ENCODE measurements around the gene FCHSD1. TPM values are rescaled to one million over a fixed set of nuclear protein-coding genes. Genes with fewer than 3 reads are reported as not detected.

FCHSD1 gene
- total and polyA plus RNA-seq, 2 donors = 11.1 to 29.8 TPM

DNA sequence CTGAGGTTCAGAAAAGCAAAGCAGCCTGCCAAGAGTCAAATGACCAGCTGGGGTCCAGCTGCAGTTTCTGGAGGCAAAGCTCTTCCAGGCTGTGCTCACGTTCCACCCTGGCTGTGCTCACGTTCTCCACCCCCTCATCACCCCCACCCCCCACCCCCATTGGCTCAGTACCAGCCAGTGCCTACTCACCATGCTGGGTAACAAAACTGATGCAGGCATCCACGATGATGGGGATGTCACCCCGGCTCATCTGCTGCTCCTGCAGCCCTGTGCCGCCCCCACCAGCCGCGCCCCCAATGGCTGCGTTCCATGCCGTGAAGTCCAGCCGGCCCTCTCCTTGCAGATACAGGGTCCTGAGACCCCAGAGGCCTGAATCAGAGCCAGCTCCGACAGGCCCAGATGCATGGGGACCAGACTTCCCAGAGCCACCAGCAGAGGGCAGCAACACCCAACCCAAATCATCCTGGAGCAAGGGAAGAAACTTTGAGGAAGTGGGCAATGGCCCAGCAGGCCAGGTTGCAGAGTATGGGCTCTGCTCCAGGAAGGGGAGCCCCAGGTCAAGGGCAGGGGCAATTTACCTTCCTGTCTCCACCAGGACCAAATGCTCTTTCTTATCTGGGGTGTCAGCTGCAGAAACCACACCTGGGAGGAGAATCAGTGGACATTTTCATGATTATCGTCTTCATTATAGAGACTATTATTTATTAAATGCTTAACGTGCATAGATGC, 13.7 kb upstream of the FCHSD1 start:
- 47% methylated on average over 13 of the region's 13 CpGs for WGBS
- H3K4me1 ChIP-seq (ENCODE audit: control insufficient read depth in 2 of 2, insufficient read depth in 2 of 2, low read length in 2 of 2) = no peaks in the 10 kb centered on the region
- no peaks in the 10 kb centered on the region for H3K36me3 ChIP-seq (ENCODE audit: control insufficient read depth in 2 of 2, insufficient read depth in 2 of 2, low read length in 1 of 2)
- H3K27ac ChIP-seq (ENCODE audit: low read depth in 1 of 2, low read length in 1 of 2) = no peak overlapping the region
- DNase-seq (ENCODE audit: low read depth in 6 of 9, low spot score in 9 of 9) = peak in 8 of 9 donors; percentile 37 to 76 (median 56)
- peaks cover 0 to 5% of the 10 kb centered on the region in 2 donors for H3K27me3 ChIP-seq (ENCODE audit: control insufficient read depth in 2 of 2, insufficient read depth in 1 of 2, low read length in 1 of 2)
- H3K9me3 ChIP-seq (ENCODE audit: control insufficient read depth in 2 of 2, insufficient read depth in 1 of 2, low read length in 1 of 2) = no peaks in the 10 kb centered on the region
- no peak overlapping the region for H3K4me3 ChIP-seq (ENCODE audit: low read length in 2 of 2)

DNA sequence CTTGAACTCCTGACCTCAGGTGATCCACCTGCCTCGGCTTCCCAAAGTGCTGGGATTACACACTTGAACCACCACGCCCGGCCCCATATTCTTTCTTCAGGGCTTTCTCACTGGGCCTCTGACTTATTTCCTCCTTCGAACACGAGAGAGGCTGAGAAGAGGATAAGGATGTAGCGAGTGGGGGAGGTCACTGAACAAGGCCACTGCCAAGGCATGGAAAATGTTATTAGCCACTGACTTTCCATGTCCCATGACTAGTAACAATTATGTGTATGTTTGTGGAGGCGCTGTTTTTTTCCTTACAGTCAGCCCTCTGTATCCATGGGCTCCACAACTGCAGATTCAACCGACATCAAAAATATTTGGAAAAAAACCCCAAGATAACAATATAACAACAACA, 12.3 kb upstream of the FCHSD1 start:
- Histone ChIP-seq H3K4me3 (ENCODE audit: low read length in 2 of 2) (no peak overlapping the region), H3K27ac (ENCODE audit: low read depth in 1 of 2, low read length in 1 of 2) (no peak overlapping the region), H3K4me1 (ENCODE audit: control insufficient read depth in 2 of 2, insufficient read depth in 2 of 2, low read length in 2 of 2) (no peaks in the 10 kb centered on the region), H3K27me3 (ENCODE audit: control insufficient read depth in 2 of 2, insufficient read depth in 1 of 2, low read length in 1 of 2) (peaks cover 0 to 9% of the 10 kb centered on the region in 2 donors), H3K36me3 (ENCODE audit: control insufficient read depth in 2 of 2, insufficient read depth in 2 of 2, low read length in 1 of 2) (no peaks in the 10 kb centered on the region), H3K9me3 (ENCODE audit: control insufficient read depth in 2 of 2, insufficient read depth in 1 of 2, low read length in 1 of 2) (no peaks in the 10 kb centered on the region)
- no peak for DNase-seq (ENCODE audit: low read depth in 6 of 9, low spot score in 9 of 9)
- 94% methylated on average over 8 of the region's 8 CpGs for WGBS

DNA sequence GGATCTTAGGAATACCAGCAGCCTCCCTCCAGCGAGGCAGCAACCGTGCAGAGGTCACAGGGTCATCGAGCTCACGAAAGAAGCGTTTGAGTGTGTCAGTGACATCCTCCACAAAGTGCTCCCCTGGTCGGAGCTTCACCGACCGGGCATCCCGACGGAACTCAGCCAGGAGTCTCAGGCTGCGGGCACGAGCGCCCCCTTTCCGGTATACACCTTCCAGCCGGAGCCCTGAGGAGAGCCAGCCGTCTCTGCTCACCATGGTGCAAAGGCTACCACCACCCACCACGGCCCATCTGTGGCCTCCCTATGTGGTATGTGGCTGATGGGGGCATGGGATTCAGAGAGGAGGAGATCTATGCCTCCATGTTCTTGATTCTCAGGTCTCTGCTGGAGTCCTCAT, 10.8 kb upstream of the FCHSD1 start:
- H3K36me3 ChIP-seq (ENCODE audit: control insufficient read depth in 2 of 2, insufficient read depth in 2 of 2, low read length in 1 of 2) = no peaks in the 10 kb centered on the region
- DNase-seq (ENCODE audit: low read depth in 6 of 9, low spot score in 9 of 9) = no peak
- WGBS = 95% methylated on average over 17 of the region's 17 CpGs
- H3K4me1 ChIP-seq (ENCODE audit: control insufficient read depth in 2 of 2, insufficient read depth in 2 of 2, low read length in 2 of 2) = no peaks in the 10 kb centered on the region
- peaks cover 0 to 11% of the 10 kb centered on the region in 2 donors for H3K27me3 ChIP-seq (ENCODE audit: control insufficient read depth in 2 of 2, insufficient read depth in 1 of 2, low read length in 1 of 2)
- no peak overlapping the region for H3K4me3 ChIP-seq (ENCODE audit: low read length in 2 of 2)
- peaks cover 0 to 3% of the 10 kb centered on the region in 2 donors for H3K9me3 ChIP-seq (ENCODE audit: control insufficient read depth in 2 of 2, insufficient read depth in 1 of 2, low read length in 1 of 2)
- no peak overlapping the region for H3K27ac ChIP-seq (ENCODE audit: low read depth in 1 of 2, low read length in 1 of 2)

DNA sequence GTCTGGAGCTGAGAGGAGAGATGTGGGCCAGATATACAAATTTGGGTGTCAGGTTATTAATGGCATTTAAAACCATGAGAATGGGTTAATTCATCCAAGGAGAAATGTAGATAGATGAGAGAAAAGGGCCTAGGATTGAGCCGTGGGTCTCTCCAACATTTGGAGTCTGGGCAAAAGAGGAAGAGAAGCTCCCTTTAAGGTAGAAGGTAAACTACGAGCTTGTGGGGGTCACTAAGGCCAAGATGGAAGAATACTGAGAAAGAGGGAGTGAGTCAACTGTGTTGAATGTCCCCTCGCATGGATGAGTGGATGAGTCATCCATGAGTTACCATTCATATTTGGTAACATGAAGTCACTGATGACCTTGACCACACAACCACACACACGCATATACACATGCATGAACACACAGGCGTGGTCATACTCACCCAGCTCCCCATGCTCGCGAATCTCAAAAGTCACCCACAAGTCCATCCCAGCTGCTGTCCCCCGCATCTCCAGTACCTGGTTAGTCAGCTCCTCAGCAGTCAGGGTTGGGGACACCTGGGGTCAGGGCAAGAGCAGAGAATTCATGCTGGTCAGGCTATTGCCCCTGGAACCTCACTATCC, 6.8 kb upstream of the FCHSD1 start:
- H3K9me3 ChIP-seq (ENCODE audit: control insufficient read depth in 2 of 2, insufficient read depth in 1 of 2, low read length in 1 of 2) = peaks cover 0 to 3% of the 10 kb centered on the region in 2 donors
- no peaks in the 10 kb centered on the region for H3K4me1 ChIP-seq (ENCODE audit: control insufficient read depth in 2 of 2, insufficient read depth in 2 of 2, low read length in 2 of 2)
- WGBS = 89% methylated on average over 8 of the region's 8 CpGs
- H3K36me3 ChIP-seq (ENCODE audit: control insufficient read depth in 2 of 2, insufficient read depth in 2 of 2, low read length in 1 of 2) = no peaks in the 10 kb centered on the region
- peaks cover 0 to 19% of the 10 kb centered on the region in 2 donors for H3K27me3 ChIP-seq (ENCODE audit: control insufficient read depth in 2 of 2, insufficient read depth in 1 of 2, low read length in 1 of 2)
- H3K4me3 ChIP-seq (ENCODE audit: low read length in 2 of 2) = no peak overlapping the region
- H3K27ac ChIP-seq (ENCODE audit: low read depth in 1 of 2, low read length in 1 of 2) = no peak overlapping the region
- no peak for DNase-seq (ENCODE audit: low read depth in 6 of 9, low spot score in 9 of 9)

DNA sequence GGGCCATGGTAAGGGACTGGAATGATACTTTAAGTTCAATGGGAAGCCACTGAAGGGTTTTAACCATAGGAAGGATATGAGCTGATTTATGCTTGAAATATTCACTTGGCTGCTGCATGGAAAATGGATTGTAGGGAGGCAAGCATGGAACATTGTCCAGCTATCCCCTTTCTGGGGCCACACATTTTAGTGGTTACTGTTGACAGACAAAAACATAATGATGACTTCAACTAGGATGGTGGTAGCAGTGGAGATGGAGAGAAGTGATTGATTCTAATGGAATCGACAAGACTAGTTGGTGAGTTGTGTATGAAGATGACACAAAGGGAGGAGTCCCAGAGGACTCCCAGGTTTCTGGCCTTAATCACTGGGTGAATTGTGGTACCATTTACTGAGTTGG, 6.2 kb upstream of the FCHSD1 start:
- no peak overlapping the region for H3K4me3 ChIP-seq (ENCODE audit: low read length in 2 of 2)
- H3K9me3 ChIP-seq (ENCODE audit: control insufficient read depth in 2 of 2, insufficient read depth in 1 of 2, low read length in 1 of 2) = peaks cover 0 to 3% of the 10 kb centered on the region in 2 donors
- peaks cover 0 to 21% of the 10 kb centered on the region in 2 donors for H3K27me3 ChIP-seq (ENCODE audit: control insufficient read depth in 2 of 2, insufficient read depth in 1 of 2, low read length in 1 of 2)
- WGBS = 93% methylated on average over 1 of the region's 1 CpG
- DNase-seq (ENCODE audit: low read depth in 6 of 9, low spot score in 9 of 9) = no peak
- H3K27ac ChIP-seq (ENCODE audit: low read depth in 1 of 2, low read length in 1 of 2) = no peak overlapping the region
- H3K4me1 ChIP-seq (ENCODE audit: control insufficient read depth in 2 of 2, insufficient read depth in 2 of 2, low read length in 2 of 2) = no peaks in the 10 kb centered on the region
- H3K36me3 ChIP-seq (ENCODE audit: control insufficient read depth in 2 of 2, insufficient read depth in 2 of 2, low read length in 1 of 2) = no peaks in the 10 kb centered on the region

DNA sequence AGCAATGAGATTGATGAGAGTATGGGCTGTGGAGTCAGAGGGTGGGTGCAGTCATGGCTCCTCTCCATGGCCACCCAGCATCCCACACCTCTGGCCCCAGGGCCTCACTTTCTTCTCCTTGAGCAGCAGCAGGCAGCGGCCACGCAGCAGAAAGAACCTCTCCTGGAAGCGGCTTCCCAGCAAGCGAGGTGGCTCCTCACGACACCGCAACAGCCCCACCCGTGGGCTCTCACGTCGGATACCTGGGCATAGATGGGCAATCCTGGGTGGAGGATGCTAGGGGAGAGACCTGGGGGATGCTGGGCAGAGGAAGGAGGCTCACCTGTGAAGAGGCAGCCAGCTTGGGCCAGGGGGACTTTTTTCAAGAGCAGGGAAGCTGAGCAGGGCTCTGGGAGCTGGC, 5.2 kb upstream of the FCHSD1 start:
- Histone ChIP-seq H3K27me3 (ENCODE audit: control insufficient read depth in 2 of 2, insufficient read depth in 1 of 2, low read length in 1 of 2) (peaks cover 0 to 21% of the 10 kb centered on the region in 2 donors), H3K4me3 (ENCODE audit: low read length in 2 of 2) (no peak overlapping the region), H3K4me1 (ENCODE audit: control insufficient read depth in 2 of 2, insufficient read depth in 2 of 2, low read length in 2 of 2) (peaks cover 4 to 6% of the 10 kb centered on the region in 2 donors), H3K9me3 (ENCODE audit: control insufficient read depth in 2 of 2, insufficient read depth in 1 of 2, low read length in 1 of 2) (peaks cover 0 to 3% of the 10 kb centered on the region in 2 donors), H3K36me3 (ENCODE audit: control insufficient read depth in 2 of 2, insufficient read depth in 2 of 2, low read length in 1 of 2) (no peaks in the 10 kb centered on the region), H3K27ac (ENCODE audit: low read depth in 1 of 2, low read length in 1 of 2) (no peak overlapping the region)
- WGBS = 99% methylated on average over 9 of the region's 9 CpGs
- DNase-seq (ENCODE audit: low read depth in 6 of 9, low spot score in 9 of 9) = no peak

DNA sequence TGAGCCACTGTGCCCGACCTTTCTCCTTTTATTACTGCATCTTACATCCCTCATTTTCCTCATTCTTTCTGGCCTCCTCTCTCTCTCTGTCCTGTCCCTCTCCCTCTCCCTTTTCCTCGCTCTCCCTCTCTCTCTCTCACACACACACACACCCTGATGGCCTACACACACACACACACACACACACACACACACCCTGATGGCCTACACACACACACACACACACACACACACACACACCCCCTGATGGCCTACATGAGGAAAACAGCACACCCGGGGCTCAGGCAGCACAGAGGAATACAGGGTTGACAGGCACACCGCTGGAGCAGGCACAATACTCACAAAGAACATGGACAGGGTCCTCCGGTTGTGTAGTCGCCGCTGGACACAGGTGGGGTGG, 3.8 kb upstream of the FCHSD1 start:
- WGBS = 95% methylated on average over 7 of the region's 7 CpGs
- no peaks in the 10 kb centered on the region for H3K36me3 ChIP-seq (ENCODE audit: control insufficient read depth in 2 of 2, insufficient read depth in 2 of 2, low read length in 1 of 2)
- DNase-seq (ENCODE audit: low read depth in 6 of 9, low spot score in 9 of 9) = no peak
- no peak overlapping the region for H3K27ac ChIP-seq (ENCODE audit: low read depth in 1 of 2, low read length in 1 of 2)
- peaks cover 0 to 25% of the 10 kb centered on the region in 2 donors for H3K27me3 ChIP-seq (ENCODE audit: control insufficient read depth in 2 of 2, insufficient read depth in 1 of 2, low read length in 1 of 2)
- peaks cover 0 to 3% of the 10 kb centered on the region in 2 donors for H3K9me3 ChIP-seq (ENCODE audit: control insufficient read depth in 2 of 2, insufficient read depth in 1 of 2, low read length in 1 of 2)
- no peak overlapping the region for H3K4me3 ChIP-seq (ENCODE audit: low read length in 2 of 2)
- peaks cover 6 to 13% of the 10 kb centered on the region in 2 donors for H3K4me1 ChIP-seq (ENCODE audit: control insufficient read depth in 2 of 2, insufficient read depth in 2 of 2, low read length in 2 of 2)

DNA sequence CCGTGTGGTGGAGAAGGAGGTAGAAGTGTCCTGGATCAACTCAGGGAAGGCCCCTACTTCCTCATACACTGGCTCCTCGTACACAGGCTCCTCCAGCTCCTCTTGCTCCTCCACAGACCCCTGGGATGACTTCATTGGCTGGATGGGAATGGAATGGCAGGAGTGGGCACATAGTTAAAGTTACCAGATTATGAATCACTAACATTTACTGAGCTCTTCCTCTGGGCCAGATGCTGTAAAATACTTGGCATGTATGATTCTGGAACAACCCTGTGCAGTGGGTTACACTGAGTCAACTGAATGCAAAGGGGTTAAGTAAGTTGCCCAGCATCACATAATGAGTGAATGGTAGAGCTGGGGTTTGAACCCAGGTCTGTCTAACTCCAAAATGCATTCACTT, 3.1 kb upstream of the FCHSD1 start:
- DNase-seq (ENCODE audit: low read depth in 6 of 9, low spot score in 9 of 9) = no peak
- H3K9me3 ChIP-seq (ENCODE audit: control insufficient read depth in 2 of 2, insufficient read depth in 1 of 2, low read length in 1 of 2) = peaks cover 0 to 3% of the 10 kb centered on the region in 2 donors
- peaks cover 0 to 25% of the 10 kb centered on the region in 2 donors for H3K27me3 ChIP-seq (ENCODE audit: control insufficient read depth in 2 of 2, insufficient read depth in 1 of 2, low read length in 1 of 2)
- 89% methylated on average over 2 of the region's 2 CpGs for WGBS
- H3K4me1 ChIP-seq (ENCODE audit: control insufficient read depth in 2 of 2, insufficient read depth in 2 of 2, low read length in 2 of 2) = peaks cover 6 to 13% of the 10 kb centered on the region in 2 donors
- H3K36me3 ChIP-seq (ENCODE audit: control insufficient read depth in 2 of 2, insufficient read depth in 2 of 2, low read length in 1 of 2) = no peaks in the 10 kb centered on the region
- H3K27ac ChIP-seq (ENCODE audit: low read depth in 1 of 2, low read length in 1 of 2) = no peak overlapping the region
- H3K4me3 ChIP-seq (ENCODE audit: low read length in 2 of 2) = no peak overlapping the region

DNA sequence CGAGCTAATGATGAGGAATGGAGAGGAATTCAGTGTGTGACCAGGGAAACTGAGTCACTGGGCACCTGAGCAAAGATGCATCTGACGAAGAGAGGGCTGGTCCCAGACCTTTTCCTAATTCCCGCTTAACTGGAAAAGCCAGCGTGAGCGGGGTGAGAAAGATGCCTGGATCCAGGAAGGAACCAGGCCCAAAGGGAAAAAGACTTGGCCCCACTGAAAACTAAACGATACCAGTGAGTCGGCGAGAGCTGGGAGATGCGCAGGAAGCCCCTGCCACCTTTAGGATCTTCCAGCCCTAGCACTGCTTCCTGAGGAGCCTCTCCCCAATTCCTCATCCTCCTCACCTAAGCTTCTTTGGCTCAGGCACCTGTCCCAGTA, 499 bp upstream of the FCHSD1 start:
- Histone ChIP-seq H3K4me3 (ENCODE audit: low read length in 2 of 2) (peak overlapping the region; percentile 71 to 81), H3K27me3 (ENCODE audit: control insufficient read depth in 2 of 2, insufficient read depth in 1 of 2, low read length in 1 of 2) (peaks cover 0 to 20% of the 10 kb centered on the region in 2 donors), H3K36me3 (ENCODE audit: control insufficient read depth in 2 of 2, insufficient read depth in 2 of 2, low read length in 1 of 2) (peaks cover 0 to 5% of the 10 kb centered on the region in 2 donors), H3K27ac (ENCODE audit: low read depth in 1 of 2, low read length in 1 of 2) (peak overlapping the region in 1 of 2 donors; percentile 8), H3K4me1 (ENCODE audit: control insufficient read depth in 2 of 2, insufficient read depth in 2 of 2, low read length in 2 of 2) (peaks cover 6 to 13% of the 10 kb centered on the region in 2 donors), H3K9me3 (ENCODE audit: control insufficient read depth in 2 of 2, insufficient read depth in 1 of 2, low read length in 1 of 2) (no peaks in the 10 kb centered on the region)
- no peak for DNase-seq (ENCODE audit: low read depth in 6 of 9, low spot score in 9 of 9)
- 70% methylated on average over 9 of the region's 9 CpGs for WGBS
